GM19328 (cell line): Measurements from ENCODE around the gene DNAAF1.

Experiments
- ATAC-seq: cut with Tn5 transposase; IDR thresholded peaks from one replicate; pipeline ENCODE4 v1.9.1; 2021; ENCODE audit warnings: mild to moderate bottlenecking, moderate library complexity; ENCODE audit not compliant: unreplicated experiment

DNAAF1 gene

DNA sequence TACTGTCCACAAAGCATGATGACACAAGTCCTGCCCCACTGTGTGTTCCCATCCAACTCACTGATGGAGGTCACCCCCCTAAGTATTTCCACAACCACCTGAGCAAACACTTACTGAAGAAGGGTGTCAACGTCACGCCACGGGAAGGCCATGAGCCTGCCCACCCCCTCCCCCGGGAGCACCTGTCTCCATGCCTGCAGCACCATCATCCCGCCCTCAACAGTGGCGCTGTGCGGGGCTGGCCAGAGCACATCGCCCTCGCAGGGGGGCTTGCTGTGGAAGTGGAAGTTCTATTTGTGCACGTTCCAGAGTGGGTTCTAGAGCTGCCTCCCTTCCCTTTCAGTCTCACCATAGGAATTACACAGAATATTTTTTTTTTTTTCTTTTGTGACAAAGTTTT is 24.1 kb upstream of the DNAAF1 start:
- no peak for ATAC-seq

DNA sequence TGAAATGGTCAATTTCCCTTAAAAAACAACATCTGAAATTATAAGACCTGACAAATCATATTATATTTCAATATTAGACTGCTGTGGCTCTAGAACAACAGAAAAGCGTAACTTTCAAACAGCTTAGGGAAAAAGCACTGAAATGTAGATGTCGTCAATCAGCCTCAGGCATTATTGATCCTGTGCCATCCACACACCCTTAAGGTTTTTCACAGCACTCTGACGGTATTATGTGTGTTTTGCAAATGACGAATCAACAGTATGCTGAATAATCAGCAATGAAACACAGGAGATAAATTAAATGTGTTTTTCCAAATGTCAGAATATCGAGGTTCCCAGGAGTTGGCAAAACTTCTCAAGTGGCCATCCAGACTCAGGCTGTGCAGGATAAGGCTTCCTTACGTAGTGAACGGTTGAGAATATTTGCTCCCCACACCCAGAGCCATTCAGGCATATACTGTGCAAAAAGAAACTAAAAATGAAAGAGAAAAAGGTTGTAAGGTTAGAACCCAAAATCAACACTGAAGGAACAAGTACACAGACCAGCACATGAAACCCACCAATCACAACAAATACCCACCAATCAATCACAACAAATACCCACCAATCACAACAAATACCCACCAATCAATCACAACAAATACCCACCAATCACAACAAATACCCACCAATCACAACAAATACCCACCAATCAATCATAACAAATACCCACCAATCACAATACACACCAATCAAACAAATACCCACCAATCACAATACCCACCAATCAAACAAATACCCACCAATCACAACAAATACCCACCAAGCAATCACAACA is 20.6 kb upstream of the DNAAF1 start:
- no peak for ATAC-seq

DNA sequence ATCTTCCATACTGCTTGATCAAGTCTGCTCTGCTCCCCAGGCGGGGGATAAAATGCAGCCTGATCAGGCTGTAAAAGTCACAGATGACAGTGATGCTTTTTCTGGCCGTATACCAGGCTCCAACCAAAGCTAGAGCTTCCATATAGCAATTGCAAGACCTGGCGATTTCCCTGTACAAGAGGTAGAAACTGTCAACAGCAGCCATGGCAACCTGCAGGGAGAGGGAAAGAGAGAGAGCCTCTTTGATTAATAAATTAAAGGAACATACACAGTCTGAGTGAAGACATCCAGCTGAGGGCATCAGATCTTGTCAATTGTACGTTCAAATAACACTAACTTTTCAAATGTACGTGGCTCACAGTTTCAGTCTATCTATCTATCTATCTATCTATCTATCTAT is 14.0 kb upstream of the DNAAF1 start:
- ATAC-seq, result no peak

DNA sequence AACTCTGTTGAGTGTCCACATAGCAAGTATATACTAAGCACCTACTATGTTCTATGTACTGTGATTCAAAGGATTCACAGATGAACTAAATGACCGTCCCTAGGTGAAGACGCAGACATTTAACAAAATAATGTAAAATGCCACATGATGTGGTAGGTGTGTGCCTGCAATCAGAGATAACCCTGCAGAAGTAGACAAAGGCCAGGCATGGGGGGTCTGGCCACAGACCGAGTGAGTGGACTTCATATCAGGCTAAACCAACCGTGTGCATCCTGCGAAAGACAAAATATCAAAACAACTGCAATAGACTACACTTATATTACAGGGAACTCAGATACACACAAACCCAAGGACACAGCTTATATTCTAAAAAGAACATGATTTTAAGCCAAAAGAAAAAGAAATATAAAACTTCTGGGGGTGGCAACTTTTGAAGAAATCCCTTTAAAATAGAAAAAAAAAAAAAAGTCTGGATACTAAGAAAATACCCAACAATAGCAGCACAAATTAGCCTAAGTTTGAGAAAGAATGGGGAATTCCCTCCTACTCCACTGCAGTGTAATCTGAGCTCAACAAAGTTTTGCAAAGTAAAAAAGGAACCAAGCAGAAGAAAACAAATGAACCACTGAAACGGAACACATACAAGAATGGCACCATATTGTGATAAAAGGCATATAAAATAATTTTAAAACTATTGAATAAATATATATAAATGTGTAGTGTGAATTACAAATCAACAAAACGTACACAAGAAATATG is 12.4 kb upstream of the DNAAF1 start:
- ATAC-seq, result no peak

DNA sequence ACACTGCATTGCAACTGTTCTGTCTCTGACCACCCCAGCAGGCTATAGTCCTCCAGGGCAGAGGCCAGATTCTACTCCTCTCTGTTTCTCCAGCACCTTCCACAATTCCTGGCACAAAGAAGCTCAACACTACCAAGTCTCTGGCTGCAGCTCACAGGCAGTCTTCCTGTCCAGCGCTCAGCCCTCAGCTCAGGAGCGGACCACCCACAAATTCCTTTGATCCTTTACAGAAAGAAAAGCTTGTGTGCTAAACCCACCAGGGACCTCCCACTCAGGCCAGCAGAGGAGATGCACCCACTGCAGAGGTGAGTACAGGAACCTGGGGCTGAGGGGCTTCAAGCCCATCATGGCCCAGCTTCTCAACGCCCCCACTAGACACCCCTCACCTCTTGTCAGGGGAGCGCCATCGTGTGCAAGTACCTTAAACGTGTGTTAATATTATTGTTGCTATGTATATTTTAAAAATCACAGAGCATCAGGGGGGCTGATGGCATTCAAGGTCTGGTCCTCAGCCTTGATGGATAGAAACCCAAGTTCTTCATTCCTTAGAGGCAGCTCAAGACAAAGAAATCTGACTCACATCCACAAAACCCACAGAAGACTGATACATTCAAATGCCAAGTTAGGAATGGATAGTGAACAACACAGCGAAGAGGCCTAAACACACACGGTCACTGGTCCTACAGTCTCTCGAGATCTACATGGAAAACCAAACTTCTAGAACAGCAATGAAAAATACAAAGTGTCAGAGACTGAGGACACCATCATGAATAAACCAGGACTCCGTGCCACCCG is 8.6 kb upstream of the DNAAF1 start:
- no peak for ATAC-seq

DNA sequence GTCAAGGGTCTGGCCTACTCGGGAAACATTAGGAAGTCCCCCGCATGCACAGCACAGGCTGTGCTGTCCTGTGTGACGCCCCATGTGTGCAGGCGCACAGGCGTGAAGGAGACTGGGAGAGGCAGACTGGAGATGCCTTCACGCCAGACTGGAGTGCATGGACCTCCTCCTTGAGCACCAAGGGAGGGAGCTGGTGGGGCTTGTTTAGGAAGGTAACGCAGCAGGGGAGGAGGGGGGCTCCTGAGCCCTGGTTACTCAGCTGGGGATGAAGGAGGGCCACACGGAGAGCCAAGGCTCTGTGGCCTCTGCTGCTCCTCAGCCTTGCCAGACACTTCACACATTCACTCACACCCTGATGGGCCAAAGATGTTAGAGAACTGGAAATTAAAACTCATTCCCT is 7.8 kb upstream of the DNAAF1 start:
- ATAC-seq, result no peak

DNA sequence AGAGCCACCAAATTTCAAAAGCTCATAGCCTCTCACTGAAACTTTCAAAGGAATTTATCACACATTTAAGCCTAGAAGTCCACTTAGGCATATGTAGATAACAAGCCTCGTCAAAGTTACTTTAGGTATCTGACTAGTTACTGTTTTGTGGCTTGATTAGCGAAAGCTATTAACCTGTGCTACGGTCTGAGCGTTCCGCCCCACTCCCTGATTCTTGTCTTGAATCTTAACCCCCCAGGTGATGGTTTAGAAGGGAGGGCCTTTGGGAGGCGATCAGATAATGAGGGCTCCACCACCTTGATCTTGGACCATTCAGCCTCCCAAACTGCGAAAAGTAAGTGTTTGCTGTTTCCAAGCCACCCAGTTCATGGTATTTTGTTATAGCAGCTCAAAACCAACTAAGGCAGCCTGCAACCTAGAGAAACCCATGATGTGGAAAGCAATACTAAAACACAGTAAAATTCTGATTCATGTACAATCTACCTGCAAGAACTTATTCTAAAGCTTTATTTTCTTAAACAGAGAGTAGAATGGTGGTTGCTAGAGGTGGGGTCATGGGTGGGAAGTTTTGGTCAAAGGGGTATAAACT is 7.2 kb upstream of the DNAAF1 start:
- no peak for ATAC-seq

DNA sequence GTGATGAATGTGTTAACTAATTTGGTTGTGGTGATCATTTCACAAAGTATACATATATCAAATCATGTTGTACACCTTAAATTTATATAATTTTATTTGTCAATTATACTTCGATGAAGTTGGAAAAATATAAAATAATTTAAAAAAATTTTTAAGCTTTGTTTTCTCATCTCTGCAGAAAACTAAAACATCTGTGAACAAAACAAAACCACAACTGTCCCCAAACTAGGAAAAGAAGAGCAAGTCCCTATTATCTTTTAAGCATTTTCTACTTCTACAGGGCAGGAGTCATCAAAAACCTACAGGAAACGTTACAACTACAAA is 6.6 kb upstream of the DNAAF1 start:
- ATAC-seq, result no peak

DNA sequence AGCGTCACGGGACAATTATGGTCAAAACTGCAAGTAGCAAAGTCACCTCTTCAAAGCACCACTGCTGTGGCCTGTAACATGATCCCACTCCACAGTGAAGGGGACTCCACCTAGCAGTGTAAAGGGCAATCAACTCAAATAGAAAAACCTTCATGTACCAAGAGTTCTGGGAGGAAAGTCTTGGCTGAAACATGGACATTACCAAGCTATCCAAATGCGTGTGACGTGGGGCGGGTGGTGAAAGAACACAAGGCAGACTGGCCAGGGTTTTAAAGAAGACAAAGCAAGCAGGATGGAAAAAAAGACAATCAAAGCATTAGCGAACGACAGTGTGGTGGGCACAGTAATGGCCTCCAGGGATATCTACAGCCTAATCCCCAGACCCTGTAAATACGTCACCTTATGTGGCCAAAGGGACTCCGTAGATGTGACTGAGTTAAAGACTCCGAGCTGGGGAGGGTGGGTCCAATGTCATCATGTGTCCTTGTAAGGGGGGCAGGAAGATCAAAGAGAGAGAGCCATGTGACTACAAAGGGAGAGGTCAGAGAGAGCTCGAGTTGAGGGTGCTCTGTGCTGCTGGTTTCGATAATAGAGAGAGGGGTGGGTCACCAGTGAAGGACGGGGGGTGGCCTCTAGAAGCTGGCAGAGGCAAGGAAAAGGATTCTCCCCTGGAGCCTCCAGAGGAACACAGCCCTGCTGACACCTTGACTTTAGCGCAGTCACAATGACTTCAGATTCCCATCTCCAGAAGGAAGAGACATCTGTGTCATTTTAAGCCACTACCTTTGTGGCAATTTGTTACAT is 6.1 kb upstream of the DNAAF1 start:
- no peak for ATAC-seq

DNA sequence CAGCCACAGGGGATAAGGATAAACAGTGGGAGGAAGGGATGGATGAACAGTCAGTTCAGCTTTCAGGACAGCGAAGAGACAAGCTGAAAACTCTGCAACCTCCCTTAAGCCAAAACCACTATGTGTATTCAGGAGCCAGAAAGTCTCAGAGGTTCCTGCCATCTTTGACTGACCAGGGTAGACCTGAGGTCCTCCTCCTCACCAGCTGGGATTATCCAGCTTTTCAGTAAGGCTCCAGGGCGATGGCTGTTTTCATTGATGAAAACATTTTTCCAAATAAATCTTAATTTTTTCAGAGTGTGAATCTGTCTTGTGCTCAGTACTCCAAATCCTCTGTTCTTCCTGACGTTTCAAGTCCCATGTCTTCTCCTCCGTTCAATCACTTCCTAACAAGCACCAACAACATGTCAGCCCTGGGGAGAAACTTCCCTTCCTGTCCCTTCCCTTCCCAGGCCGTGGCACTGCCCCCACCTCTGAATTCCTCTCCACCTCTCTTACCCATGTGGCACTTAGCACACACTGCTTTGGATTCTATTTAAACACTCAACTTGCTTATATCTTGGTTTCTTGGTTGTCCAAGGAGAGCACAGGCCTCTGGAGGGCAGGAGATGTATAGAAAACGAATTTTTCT is 5.4 kb upstream of the DNAAF1 start:
- no peak for ATAC-seq

DNA sequence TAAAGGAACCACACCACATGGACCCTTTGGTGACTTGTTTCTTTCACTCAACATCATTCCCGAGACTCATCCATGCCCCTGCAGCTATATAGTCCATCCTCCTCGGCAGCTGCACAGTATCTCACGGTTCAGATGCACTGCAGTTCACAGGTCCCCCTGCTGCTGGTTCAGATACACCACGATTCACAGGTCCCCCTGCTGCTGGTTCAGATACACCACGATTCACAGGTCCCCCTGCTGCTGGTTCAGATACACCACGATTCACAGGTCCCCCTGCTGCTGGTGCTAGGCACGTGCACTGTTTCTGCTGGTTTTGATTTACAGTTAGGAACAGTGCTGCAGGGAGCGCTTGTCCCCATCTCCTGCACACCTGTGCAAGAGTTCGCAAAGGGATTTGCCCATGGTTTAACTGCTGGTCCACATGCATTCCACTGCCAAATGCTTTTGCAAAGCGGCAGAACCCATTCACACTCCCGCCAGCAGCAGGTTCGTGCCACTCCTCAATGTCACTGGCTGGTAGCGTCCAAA is 3.9 kb upstream of the DNAAF1 start:
- no peak for ATAC-seq

DNA sequence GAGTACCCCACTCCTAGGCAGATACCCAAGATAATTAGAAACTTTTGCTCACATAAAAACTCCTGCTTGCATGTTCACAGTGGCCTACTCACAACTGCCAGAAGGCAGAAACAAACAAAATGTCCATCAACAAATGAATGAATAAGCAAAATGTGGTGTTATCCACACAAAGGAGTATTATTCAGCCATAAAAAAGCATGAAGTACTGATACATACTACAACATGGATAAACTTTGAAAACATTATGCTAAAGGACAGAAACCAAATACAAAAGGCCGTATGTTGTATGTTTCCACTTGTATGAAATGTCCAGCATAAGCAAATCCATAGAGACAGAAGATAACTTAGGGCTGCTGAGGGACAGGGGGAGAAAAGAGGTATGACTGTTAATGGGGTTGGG is 2.0 kb upstream of the DNAAF1 start:
- ATAC-seq, result no peak

DNA sequence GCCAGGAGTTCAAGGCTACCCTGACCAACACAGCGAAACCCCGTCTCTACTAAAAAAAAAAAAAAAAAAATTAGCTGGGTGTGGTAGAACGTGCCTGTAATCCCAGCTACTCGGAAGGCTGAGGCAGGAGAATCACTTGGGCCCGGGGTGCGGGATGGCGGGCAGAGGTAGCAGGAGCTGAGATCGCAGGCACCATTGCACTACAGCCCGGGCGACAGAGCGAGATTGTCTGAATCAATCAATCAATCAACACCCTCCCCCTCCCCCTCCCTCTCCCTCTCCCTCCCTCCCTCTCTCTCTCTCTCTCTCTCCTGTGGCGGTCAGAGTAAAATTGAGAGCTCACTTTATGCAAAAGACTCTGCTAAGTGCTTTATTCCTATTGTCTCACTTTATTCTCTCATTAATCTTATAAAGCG is 1.3 kb upstream of the DNAAF1 start:
- ATAC-seq, result no peak

DNA sequence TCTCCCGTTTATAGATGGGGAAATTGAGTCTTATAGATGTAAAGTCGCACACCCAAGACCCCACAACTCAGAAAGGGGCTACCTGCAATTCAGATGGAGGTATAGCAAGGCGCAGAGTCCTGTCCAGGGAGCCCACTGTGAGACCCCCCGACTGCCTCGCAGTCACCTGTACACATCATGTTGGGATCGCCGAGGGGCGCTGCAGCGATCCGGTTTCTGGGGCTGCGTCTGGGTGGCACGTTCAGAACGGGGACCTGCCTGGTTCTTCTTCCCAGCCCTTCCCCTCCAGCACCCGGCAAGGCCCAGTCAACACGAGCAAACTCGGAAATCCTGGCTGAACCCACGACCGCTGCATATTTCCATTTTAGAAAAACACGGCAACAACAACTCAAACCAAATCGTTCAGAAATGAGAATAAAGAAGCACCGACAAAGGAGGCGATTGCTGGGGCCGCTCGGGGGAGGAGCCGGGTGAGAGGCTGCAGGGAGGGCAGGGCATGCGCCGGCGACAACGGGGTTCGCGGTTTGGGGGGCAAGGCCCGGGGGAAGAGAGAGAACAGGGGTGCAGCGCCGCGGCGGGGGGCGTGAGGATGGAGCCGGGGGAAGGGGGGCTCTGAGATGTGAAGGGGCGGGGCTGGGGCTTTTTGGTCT is 774 bp upstream of the DNAAF1 start:
- ATAC-seq, result no peak

DNA sequence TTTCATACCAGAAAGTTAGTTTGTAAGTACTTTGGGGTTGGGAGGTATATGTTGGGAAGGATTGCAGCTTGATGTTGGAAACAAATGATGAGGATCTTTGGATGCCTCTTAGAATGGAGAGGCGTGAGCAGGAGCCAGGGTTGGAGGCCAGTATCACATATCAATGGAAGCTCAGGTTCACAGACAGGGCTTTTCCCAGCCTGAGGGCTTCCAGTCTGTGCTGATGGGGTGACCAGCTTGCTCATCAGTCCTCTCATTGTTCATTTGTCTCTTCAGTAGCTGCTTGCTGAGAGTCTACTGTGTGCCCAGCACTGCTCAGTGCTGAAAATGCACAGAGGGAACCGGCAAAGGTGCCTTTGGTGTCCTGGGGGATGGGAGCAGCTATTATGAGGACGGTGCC is 5.8 kb downstream of the DNAAF1 start:
- ATAC-seq, result no peak

DNA sequence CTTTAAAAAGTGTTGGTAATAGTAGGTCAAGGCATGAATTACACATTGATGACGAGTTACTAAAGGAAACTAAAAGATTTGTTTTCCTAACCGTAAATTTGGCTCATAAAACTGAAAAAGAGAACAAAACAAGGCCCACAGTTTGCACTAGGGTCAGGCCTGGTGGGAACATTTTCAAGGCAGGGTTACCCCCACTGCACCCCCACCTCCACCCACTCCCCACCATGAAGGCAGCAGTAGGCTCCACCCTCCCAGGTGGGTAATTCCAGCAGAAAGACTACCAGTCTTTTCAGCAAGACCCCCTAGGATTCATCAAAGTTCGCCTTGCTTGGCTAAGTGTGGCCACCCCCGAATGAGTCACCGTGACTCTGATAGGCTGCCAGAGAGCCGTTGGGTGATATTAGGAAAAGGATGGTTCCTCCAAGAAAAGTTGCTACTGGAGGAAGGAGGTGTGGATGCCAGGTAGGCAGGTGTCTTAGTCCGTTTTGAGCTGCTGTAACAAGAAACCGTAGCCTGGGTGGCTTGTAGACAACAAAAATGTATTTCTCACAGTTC is 8.6 kb downstream of the DNAAF1 start:
- ATAC-seq, result no peak

DNA sequence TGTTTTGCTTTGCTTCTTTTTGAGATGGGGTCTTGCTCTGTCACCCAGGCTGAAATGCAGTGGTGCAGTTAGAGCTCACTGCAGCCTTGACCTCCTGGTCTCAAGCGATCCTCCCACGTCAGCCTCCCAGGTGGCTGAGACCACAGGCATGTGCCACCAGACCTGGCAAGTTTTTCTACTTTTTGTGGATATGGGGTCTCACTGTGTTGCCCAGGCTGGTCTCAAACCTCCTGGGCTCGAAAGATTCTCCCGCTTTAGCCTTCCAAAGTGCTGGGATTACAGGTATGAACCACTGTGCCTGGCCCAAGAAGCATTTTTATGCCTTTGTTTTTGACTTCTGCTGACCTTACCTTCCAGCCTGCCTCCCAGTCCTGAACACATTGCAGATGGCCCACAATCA is 10.1 kb downstream of the DNAAF1 start:
- ATAC-seq, result no peak

DNA sequence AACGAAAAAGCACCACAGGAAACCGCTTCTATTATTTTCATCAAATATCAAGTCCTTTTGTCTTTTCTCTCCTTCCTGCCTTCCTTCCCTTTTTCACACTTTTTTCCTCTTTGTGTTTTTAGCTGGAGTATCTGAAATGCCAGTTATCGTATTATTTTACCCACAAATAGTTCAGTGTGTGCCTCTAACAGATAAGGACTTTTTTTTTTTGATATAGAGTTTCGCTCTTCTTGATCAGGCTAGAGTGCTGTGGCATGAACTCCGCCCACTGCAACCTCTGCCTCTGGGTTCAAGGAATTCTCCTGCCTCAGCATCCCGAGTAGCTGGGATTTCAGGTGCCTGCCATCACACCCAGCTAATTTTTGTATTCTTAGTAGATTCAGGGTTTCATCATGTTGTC is 10.7 kb downstream of the DNAAF1 start:
- ATAC-seq, result no peak

DNA sequence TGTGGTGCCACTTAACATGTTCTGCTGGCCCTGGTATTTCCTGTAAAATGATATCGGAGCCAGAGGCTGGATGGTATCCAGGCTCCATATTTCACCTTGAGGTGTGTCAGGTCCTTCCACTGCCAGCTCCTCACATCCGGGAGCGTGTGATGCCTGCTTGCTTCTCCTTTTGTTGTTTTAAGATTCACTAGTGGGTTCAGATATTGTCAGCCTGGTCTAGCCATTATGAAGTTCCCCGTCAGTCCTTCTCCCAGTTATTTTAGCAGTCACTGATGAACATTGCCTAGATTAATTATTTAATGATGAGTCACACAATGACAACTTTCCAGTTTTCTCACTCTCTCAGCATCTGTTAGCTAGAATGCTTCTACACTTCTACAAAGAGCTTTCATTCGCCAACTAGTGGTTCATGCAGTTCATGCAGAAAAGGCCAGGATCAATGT is 11.3 kb downstream of the DNAAF1 start:
- no peak for ATAC-seq
